Neural cell (in vitro differentiated cells): Measurements from ENCODE around the gene CHCHD10. TPM values are rescaled to one million over a fixed set of nuclear protein-coding genes. Genes with fewer than 3 reads are reported as not detected.

Experiments used
- H2AFZ ChIP-seq: fragments of 200-600, 300-800 bp; sonication (generic), shearing (Covaris generic); 2 replicates; pipeline ENCODE4 v1.6.0; 2014; ENCODE audit warnings: low read depth, mild to moderate bottlenecking, antibody characterized with exemption, low read length, moderate library complexity
- H3F3A ChIP-seq: fragments of 200-600 bp; shearing (Covaris generic); 2 replicates; pipeline ENCODE4 v1.6.1; 2016; ENCODE audit warnings: mild to moderate bottlenecking, moderate library complexity, mixed read lengths, antibody characterized with exemption, low read length; ENCODE audit not compliant: insufficient read depth, poor library complexity, severe bottlenecking
- H3K27ac ChIP-seq: fragments of 200-600, 300-800 bp; sonication (generic), shearing (Covaris generic); 2 replicates; pipeline ENCODE4 v1.5.1; 2014; ENCODE audit warnings: mild to moderate bottlenecking, low read length, moderate library complexity
- H3K27me3 ChIP-seq: fragments of 300-800, 200-600 bp; sonication (generic), shearing (Covaris generic); 2 replicates; pipeline ENCODE4 v1.6.0; 2014; ENCODE audit warnings: mild to moderate bottlenecking, low read depth, low read length, moderate library complexity; ENCODE audit not compliant: insufficient read depth
- H3K36me3 ChIP-seq: fragments of 300-800, 200-600 bp; sonication (generic), shearing (Covaris generic); 2 replicates; pipeline ENCODE4 v1.5.1; 2014; ENCODE audit warnings: mild to moderate bottlenecking, antibody characterized with exemption, low read length, moderate library complexity; ENCODE audit not compliant: insufficient read depth
- H3K4me2 ChIP-seq: fragments of 300-800, 200-600 bp; sonication (generic), shearing (Covaris generic); 2 replicates; pipeline ENCODE4 v1.6.0; 2014; ENCODE audit warnings: mild to moderate bottlenecking, low read length
- H3K4me3 ChIP-seq: fragments of 300-800, 200-600 bp; sonication (generic), shearing (Covaris generic); 2 replicates; pipeline ENCODE4 v1.5.1; 2014; ENCODE audit warnings: mild to moderate bottlenecking, low read length, moderate library complexity
- H3K79me2 ChIP-seq: fragments of 200-600 bp; shearing (Covaris generic); replicated peaks from 2 replicates; pipeline ENCODE4 v1.6.0; 2014; ENCODE audit warnings: mild to moderate bottlenecking, low read length, moderate library complexity; ENCODE audit not compliant: insufficient read depth
- H3K9ac ChIP-seq: fragments of 300-800, 200-600 bp; sonication (generic), shearing (Covaris generic); 2 replicates; pipeline ENCODE4 v1.6.1; 2016; ENCODE audit warnings: mild to moderate bottlenecking, low read length, mixed read lengths
- H3K9me2 ChIP-seq: fragments of 200-600 bp; shearing (Covaris generic); 2 replicates; pipeline ENCODE4 v1.6.1; 2016; ENCODE audit warnings: mild to moderate bottlenecking, low read length, mixed read lengths; ENCODE audit not compliant: insufficient read depth
- H3K9me3 ChIP-seq: fragments of 200-600, 300-800 bp; sonication (generic), shearing (Covaris generic); 2 replicates; pipeline ENCODE4 v1.6.1; 2016; ENCODE audit warnings: mild to moderate bottlenecking, mixed run types, low read length, moderate library complexity, mixed read lengths
- H4K20me1 ChIP-seq: fragments of 200-600 bp; shearing (Covaris generic); 2 replicates; pipeline ENCODE4 v1.6.1; 2016; ENCODE audit warnings: mild to moderate bottlenecking, mixed run types; ENCODE audit not compliant: insufficient read depth
- EP300 ChIP-seq: fragments of 450-650 bp; conservative IDR thresholded peaks from 2 replicates; pipeline ENCODE4 v1.6.1; 2014; ENCODE audit warnings: antibody characterized with exemption, mild to moderate bottlenecking, moderate library complexity; ENCODE audit not compliant: poor library complexity, severe bottlenecking
- EZH2 ChIP-seq: fragments of 200-600, 300-800 bp; shearing (Covaris generic), sonication (generic); IDR thresholded peaks from 2 replicates; pipeline ENCODE4 v1.6.1; 2014; ENCODE audit warnings: antibody characterized with exemption, low read length, borderline replicate concordance, mild to moderate bottlenecking; ENCODE audit not compliant: insufficient read depth, poor library complexity, severe bottlenecking
- MXI1 ChIP-seq: fragments of 450-650 bp; conservative IDR thresholded peaks from 2 replicates; pipeline ENCODE4 v1.6.1; 2014; ENCODE audit warnings: antibody characterized with exemption, mild to moderate bottlenecking; ENCODE audit not compliant: poor library complexity, severe bottlenecking
- POLR2AphosphoS5 ChIP-seq: IDR thresholded peaks from 2 replicates; pipeline ENCODE4 v1.6.1; 2012
- RAD21 ChIP-seq: fragments of 450-650 bp; conservative IDR thresholded peaks from 2 replicates; pipeline ENCODE4 v1.6.1; 2014; ENCODE audit warnings: antibody characterized with exemption, mild to moderate bottlenecking, moderate library complexity
- SMC3 ChIP-seq: fragments of 450-650 bp; conservative IDR thresholded peaks from 2 replicates; pipeline ENCODE4 v1.6.1; 2014; ENCODE audit warnings: antibody characterized with exemption, mild to moderate bottlenecking, moderate library complexity; ENCODE audit not compliant: poor library complexity
- TAF1 ChIP-seq: IDR thresholded peaks from 2 replicates; pipeline ENCODE4 v1.6.1; 2012; ENCODE audit warnings: low read depth
- polyA plus RNA-seq: library from polyadenylated mRNA; depleted of rRNA; stranded (reverse); fragments of >200 nt; gene quantifications from 2 replicates; pipeline ENCODE4 v1.2.3, GENCODE V29; 2014
- TF ChIP-seq, protein P1 (sequence below): IDR thresholded peaks from 2 replicates; pipeline ENCODE4 v1.6.1; 2012; ENCODE audit warnings: borderline replicate concordance
- TF ChIP-seq, protein P2 (sequence below): fragments of 450-650 bp; IDR thresholded peaks from 2 replicates; pipeline ENCODE4 v1.5.1; 2014; ENCODE audit warnings: antibody characterized with exemption, mild to moderate bottlenecking, moderate library complexity; ENCODE audit not compliant: poor library complexity, severe bottlenecking

CHCHD10 gene
- polyA plus RNA-seq, 1 donor from 2014 or later = not detected

DNA sequence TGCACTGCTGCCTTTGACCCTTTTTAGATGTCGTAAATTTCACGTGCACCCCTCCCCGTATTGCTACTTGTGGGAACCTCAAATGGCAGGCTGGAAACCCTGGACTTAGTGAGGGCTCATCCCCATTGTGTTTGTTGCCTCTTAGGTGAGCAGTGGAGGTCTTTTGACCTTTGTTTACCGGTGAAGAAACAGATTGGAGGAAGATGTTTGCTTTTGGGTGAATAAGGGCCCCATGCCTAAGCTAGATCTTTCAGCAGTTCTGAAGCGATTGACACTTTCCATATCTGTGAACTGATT, 19.8 kb upstream of the CHCHD10 start:
- no peaks in the 10 kb centered on the region for H3F3A ChIP-seq
- H3K27me3 ChIP-seq = no peaks in the 10 kb centered on the region
- peaks cover 5% of the 10 kb centered on the region for H4K20me1 ChIP-seq
- peak overlapping the region; percentile 99 for H3K27ac ChIP-seq
- H3K4me3 ChIP-seq = peak overlapping the region; percentile 83
- H3K9ac ChIP-seq = peak overlapping the region; percentile 100
- peak overlapping the region; percentile 77 for H3K4me2 ChIP-seq
- no peaks in the 10 kb centered on the region for H3K36me3 ChIP-seq
- no peaks in the 10 kb centered on the region for H3K9me3 ChIP-seq
- H2AFZ ChIP-seq = peak overlapping the region; percentile 35
- no peaks in the 10 kb centered on the region for H3K9me2 ChIP-seq
- TF ChIP-seq EP300 (no peak), RAD21 (no peak), SMC3 (no peak), EZH2 (no peak), POLR2AphosphoS5 (no peak), TAF1 (no peak), MXI1 (no peak)
- TF ChIP-seq, protein P1, sequence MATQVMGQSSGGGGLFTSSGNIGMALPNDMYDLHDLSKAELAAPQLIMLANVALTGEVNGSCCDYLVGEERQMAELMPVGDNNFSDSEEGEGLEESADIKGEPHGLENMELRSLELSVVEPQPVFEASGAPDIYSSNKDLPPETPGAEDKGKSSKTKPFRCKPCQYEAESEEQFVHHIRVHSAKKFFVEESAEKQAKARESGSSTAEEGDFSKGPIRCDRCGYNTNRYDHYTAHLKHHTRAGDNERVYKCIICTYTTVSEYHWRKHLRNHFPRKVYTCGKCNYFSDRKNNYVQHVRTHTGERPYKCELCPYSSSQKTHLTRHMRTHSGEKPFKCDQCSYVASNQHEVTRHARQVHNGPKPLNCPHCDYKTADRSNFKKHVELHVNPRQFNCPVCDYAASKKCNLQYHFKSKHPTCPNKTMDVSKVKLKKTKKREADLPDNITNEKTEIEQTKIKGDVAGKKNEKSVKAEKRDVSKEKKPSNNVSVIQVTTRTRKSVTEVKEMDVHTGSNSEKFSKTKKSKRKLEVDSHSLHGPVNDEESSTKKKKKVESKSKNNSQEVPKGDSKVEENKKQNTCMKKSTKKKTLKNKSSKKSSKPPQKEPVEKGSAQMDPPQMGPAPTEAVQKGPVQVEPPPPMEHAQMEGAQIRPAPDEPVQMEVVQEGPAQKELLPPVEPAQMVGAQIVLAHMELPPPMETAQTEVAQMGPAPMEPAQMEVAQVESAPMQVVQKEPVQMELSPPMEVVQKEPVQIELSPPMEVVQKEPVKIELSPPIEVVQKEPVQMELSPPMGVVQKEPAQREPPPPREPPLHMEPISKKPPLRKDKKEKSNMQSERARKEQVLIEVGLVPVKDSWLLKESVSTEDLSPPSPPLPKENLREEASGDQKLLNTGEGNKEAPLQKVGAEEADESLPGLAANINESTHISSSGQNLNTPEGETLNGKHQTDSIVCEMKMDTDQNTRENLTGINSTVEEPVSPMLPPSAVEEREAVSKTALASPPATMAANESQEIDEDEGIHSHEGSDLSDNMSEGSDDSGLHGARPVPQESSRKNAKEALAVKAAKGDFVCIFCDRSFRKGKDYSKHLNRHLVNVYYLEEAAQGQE = no peak
- TF ChIP-seq, protein P2, sequence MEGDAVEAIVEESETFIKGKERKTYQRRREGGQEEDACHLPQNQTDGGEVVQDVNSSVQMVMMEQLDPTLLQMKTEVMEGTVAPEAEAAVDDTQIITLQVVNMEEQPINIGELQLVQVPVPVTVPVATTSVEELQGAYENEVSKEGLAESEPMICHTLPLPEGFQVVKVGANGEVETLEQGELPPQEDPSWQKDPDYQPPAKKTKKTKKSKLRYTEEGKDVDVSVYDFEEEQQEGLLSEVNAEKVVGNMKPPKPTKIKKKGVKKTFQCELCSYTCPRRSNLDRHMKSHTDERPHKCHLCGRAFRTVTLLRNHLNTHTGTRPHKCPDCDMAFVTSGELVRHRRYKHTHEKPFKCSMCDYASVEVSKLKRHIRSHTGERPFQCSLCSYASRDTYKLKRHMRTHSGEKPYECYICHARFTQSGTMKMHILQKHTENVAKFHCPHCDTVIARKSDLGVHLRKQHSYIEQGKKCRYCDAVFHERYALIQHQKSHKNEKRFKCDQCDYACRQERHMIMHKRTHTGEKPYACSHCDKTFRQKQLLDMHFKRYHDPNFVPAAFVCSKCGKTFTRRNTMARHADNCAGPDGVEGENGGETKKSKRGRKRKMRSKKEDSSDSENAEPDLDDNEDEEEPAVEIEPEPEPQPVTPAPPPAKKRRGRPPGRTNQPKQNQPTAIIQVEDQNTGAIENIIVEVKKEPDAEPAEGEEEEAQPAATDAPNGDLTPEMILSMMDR = no peak
- H3K79me2 ChIP-seq = peaks cover 47% of the 10 kb centered on the region

GRCh38 chr22:23786752-23787599, 19.2 kb upstream of the CHCHD10 start, which contains the start of gene SMARCB1:
Gene SMARCB1 (plus strand): TSS chr22:23786966. CDS start chr22:23787170, 204 bp downstream.
- Histone ChIP-seq H3K9me3 (no peaks in the 10 kb centered on the region), H3F3A (no peaks in the 10 kb centered on the region), H3K9me2 (no peaks in the 10 kb centered on the region), H3K4me3 (peak within 1 kb of the TSS; percentile 83), H3K27me3 (no peaks in the 10 kb centered on the region), H3K4me2 (peak within 1 kb of the TSS; percentile 81), H3K9ac (peak within 1 kb of the TSS; percentile 100), H3K79me2 (peaks cover 46% of the 10 kb centered on the region), H4K20me1 (peaks cover 3% of the 10 kb centered on the region), H3K36me3 (no peaks in the 10 kb centered on the region), H3K27ac (peak within 1 kb of the TSS; percentile 99), H2AFZ (peak within 1 kb of the TSS; percentile 92)
- TF ChIP-seq TAF1 (peak; percentile 33), EP300 (peak; percentile 59), RAD21 (peak; percentile 45), POLR2AphosphoS5 (peak; percentile 95), EZH2 (no peak), SMC3 (peak; percentile 46)
- TF ChIP-seq, protein P1 = peak; percentile 72
- TF ChIP-seq, protein P2 = no peak
